Measurements from ENCODE around the gene HS6ST2. TPM values are rescaled to one million over a fixed set of nuclear protein-coding genes. Genes with fewer than 3 reads are reported as not detected.

HS6ST2 gene
- total RNA-seq, 2 donors from 2014 or later = 0.08 to 0.19 TPM

- Mint-ChIP-seq H3K27me3 (peaks cover 7% of the 10 kb centered on the region), H3K27ac (no peak overlapping the region)
- ATAC-seq (replicated peaks) = no peak
Measured at GRCh38 chrX:132704769-132705168, 253.7 kb downstream of the HS6ST2 start.

DNA sequence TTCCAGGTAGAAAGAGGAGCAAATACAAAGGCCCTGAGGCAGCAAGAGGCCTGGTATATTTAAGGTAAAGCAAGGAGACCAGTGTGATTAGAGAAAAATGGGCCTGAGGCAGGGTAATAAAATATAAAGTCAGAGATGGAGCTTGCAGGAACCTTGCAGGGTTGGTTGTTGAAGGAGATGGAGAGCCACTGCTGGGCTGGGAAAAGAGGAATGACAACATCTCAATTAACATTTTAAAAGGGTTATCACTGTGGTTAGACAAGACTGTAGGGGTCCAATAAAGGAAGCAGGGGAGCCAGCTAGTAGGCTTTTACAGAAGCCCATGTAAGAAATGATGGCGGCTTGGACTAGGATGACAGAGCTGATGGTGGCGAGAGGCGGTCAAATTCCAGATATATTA is 264.0 kb downstream of the HS6ST2 start:
- Mint-ChIP-seq H3K9me3 (no peaks in the 10 kb centered on the region), H3K27me3 (peaks cover 19% of the 10 kb centered on the region), H3K4me3 (no peak overlapping the region), H3K27ac (no peak overlapping the region), H3K4me1 (no peaks in the 10 kb centered on the region), H3K36me3 (ENCODE audit: low read depth) (no peaks in the 10 kb centered on the region)
- no peak for ATAC-seq (replicated peaks)

More at GRCh38 chrX:132704769-132705168, 253.7 kb downstream of the HS6ST2 start:
- H3K4me1 Mint-ChIP-seq = no peaks in the 10 kb centered on the region
- H3K9me3 Mint-ChIP-seq = no peaks in the 10 kb centered on the region
- H3K36me3 Mint-ChIP-seq (ENCODE audit: low read depth) = no peaks in the 10 kb centered on the region
- no peak overlapping the region for H3K4me3 Mint-ChIP-seq

DNA sequence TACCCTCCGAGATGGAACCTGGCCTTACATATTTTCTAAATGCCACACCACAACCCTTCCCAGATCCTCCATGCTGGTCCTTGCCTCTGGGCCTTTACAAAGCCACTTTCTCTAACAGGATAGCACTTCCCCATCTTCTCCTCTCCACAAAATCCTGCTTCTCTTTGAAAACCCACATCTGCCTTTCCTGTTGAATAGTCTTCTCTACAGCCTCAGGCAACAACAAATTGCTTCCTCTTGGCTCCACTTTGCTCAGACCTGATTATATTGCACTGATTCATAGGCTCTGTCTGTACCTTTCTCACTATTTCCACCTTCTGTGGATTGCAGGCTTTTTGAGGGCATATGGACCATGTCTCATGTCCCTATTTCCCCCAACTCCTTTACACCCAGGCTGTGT is 265.9 kb downstream of the HS6ST2 start:
- H3K27ac Mint-ChIP-seq = no peak overlapping the region
- H3K36me3 Mint-ChIP-seq (ENCODE audit: low read depth) = no peaks in the 10 kb centered on the region
- no peaks in the 10 kb centered on the region for H3K9me3 Mint-ChIP-seq
- no peak for ATAC-seq (replicated peaks)
- H3K4me1 Mint-ChIP-seq = no peaks in the 10 kb centered on the region
- no peak overlapping the region for H3K4me3 Mint-ChIP-seq
- peaks cover 15% of the 10 kb centered on the region for H3K27me3 Mint-ChIP-seq

DNA sequence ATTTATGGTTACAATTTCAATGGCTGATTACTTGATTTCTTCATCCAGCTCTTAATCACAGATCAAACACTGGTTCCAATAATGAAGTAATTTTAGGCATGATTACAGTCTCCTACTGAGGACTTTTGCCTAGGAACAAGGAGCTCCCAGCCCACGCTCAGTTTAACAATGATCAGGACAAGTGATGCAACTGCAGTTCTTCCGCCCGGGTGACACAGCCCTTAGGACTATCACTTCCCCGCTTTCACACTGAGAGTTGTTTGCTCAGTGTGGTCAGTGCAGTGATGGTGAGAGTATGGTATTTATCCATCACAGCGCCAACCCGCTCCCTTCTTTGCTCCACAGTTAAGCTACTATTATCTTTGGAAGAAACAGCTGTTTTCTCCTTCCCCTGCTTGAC is 266.4 kb downstream of the HS6ST2 start:
- ATAC-seq (replicated peaks) = no peak
- no peaks in the 10 kb centered on the region for H3K9me3 Mint-ChIP-seq
- no peaks in the 10 kb centered on the region for H3K36me3 Mint-ChIP-seq (ENCODE audit: low read depth)
- H3K27me3 Mint-ChIP-seq = peaks cover 14% of the 10 kb centered on the region
- H3K4me3 Mint-ChIP-seq = no peak overlapping the region
- no peaks in the 10 kb centered on the region for H3K4me1 Mint-ChIP-seq
- H3K27ac Mint-ChIP-seq = no peak overlapping the region

- H3K27ac Mint-ChIP-seq = no peak overlapping the region
- peaks cover 12% of the 10 kb centered on the region for H3K27me3 Mint-ChIP-seq
- H3K4me1 Mint-ChIP-seq = no peaks in the 10 kb centered on the region
- ATAC-seq (replicated peaks) = no peak
- no peaks in the 10 kb centered on the region for H3K36me3 Mint-ChIP-seq (ENCODE audit: low read depth)
- H3K4me3 Mint-ChIP-seq = no peak overlapping the region
- no peaks in the 10 kb centered on the region for H3K9me3 Mint-ChIP-seq
Measured at GRCh38 chrX:132689612-132690563, 268.5 kb downstream of the HS6ST2 start.

- Mint-ChIP-seq H3K4me3 (no peak overlapping the region), H3K9me3 (peaks cover 2% of the 10 kb centered on the region), H3K4me1 (no peaks in the 10 kb centered on the region), H3K27me3 (no peaks in the 10 kb centered on the region), H3K36me3 (ENCODE audit: low read depth) (no peaks in the 10 kb centered on the region), H3K27ac (no peak overlapping the region)
- ATAC-seq (replicated peaks) = no peak
Measured at GRCh38 chrX:132685276-132685675, 273.2 kb downstream of the HS6ST2 start.

DNA sequence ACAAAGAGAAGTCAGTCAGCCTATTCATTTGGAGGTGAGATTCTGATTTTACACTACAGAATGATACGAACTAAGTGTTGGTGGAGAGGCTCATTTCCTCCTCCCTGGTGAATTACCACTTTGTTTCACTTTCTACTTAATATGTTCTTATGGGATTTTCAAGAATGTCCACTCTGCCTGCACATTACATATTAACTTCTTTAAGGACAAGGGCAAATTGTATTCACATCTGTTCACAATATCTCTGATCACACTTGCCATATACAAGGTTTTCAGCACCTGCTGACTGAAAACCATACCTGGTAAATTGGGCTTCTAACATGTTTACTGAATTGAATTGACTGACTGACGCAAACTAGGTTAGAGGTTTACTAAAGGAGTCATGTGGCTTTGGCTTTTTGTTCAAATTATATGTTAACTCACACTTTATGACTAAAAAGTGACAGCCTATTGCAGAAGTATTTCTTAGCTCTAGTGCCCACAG is 281.2 kb downstream of the HS6ST2 start:
- peak; percentile 79 for ATAC-seq (replicated peaks)
- peaks cover 6% of the 10 kb centered on the region for H3K4me1 Mint-ChIP-seq
- H3K36me3 Mint-ChIP-seq (ENCODE audit: low read depth) = no peaks in the 10 kb centered on the region
- peak overlapping the region; percentile 49 for H3K27ac Mint-ChIP-seq
- H3K9me3 Mint-ChIP-seq = peaks cover 7% of the 10 kb centered on the region
- no peaks in the 10 kb centered on the region for H3K27me3 Mint-ChIP-seq
- peak overlapping the region; percentile 31 for H3K4me3 Mint-ChIP-seq

DNA sequence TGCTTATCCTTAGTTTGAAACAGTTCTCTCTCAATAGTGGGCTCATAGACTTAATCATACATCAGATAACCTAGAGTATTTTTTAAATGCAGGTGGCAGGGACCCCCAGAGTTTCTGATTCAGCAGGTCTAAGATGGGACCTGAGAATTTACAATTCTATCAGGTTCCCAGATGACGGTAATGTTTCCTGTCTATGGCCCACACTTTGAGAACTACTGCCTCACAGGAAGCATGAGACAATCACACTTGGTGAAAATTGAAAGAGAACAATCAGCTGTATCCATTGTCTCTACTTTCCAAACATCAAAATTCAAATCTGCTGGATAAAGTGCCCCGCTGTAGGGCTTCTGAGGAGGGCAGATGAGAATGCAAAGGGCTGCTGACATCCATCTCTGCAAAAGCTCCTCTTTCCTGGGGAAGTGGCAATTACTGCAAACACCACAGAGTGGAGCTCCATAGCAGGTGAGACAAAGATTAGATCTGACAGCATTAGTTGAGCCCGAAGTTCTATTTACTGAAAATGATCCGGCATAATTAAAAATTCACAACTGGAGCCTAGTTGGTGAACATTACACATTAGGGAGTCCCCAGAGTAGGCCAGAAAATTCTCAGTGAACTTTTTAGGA is 281.8 kb downstream of the HS6ST2 start:
- no peak for ATAC-seq (replicated peaks)
- peak overlapping the region; percentile 31 for H3K4me3 Mint-ChIP-seq

GRCh38 chrX:132676102-132676501 is 282.3 kb downstream of the HS6ST2 start:
- no peak for ATAC-seq (replicated peaks)

More for the DNA sequence above, 281.8 kb downstream of the HS6ST2 start:
- no peaks in the 10 kb centered on the region for H3K36me3 Mint-ChIP-seq (ENCODE audit: low read depth)
- H3K27me3 Mint-ChIP-seq = no peaks in the 10 kb centered on the region
- peaks cover 6% of the 10 kb centered on the region for H3K4me1 Mint-ChIP-seq
- peaks cover 7% of the 10 kb centered on the region for H3K9me3 Mint-ChIP-seq
- no peak overlapping the region for H3K27ac Mint-ChIP-seq

GRCh38 chrX:132673331-132673730 is 285.1 kb downstream of the HS6ST2 start:
- H3K27ac Mint-ChIP-seq = no peak overlapping the region
- no peaks in the 10 kb centered on the region for H3K9me3 Mint-ChIP-seq
- H3K4me1 Mint-ChIP-seq = peaks cover 6% of the 10 kb centered on the region
- H3K27me3 Mint-ChIP-seq = no peaks in the 10 kb centered on the region
- no peak for ATAC-seq (replicated peaks)
- no peak overlapping the region for H3K4me3 Mint-ChIP-seq
- H3K36me3 Mint-ChIP-seq (ENCODE audit: low read depth) = no peaks in the 10 kb centered on the region

More at GRCh38 chrX:132676102-132676501, 282.3 kb downstream of the HS6ST2 start:
- peaks cover 7% of the 10 kb centered on the region for H3K9me3 Mint-ChIP-seq
- H3K4me1 Mint-ChIP-seq = peaks cover 6% of the 10 kb centered on the region
- H3K27ac Mint-ChIP-seq = no peak overlapping the region
- no peaks in the 10 kb centered on the region for H3K36me3 Mint-ChIP-seq (ENCODE audit: low read depth)
- no peak overlapping the region for H3K4me3 Mint-ChIP-seq
- H3K27me3 Mint-ChIP-seq = no peaks in the 10 kb centered on the region

GRCh38 chrX:132671229-132671641 is 287.2 kb downstream of the HS6ST2 start:
- peaks cover 3% of the 10 kb centered on the region for H3K27me3 Mint-ChIP-seq
- ATAC-seq (replicated peaks) = no peak
- no peaks in the 10 kb centered on the region for H3K4me1 Mint-ChIP-seq
- H3K4me3 Mint-ChIP-seq = no peak overlapping the region
- H3K9me3 Mint-ChIP-seq = no peaks in the 10 kb centered on the region
- H3K27ac Mint-ChIP-seq = no peak overlapping the region
- H3K36me3 Mint-ChIP-seq (ENCODE audit: low read depth) = no peaks in the 10 kb centered on the region

DNA sequence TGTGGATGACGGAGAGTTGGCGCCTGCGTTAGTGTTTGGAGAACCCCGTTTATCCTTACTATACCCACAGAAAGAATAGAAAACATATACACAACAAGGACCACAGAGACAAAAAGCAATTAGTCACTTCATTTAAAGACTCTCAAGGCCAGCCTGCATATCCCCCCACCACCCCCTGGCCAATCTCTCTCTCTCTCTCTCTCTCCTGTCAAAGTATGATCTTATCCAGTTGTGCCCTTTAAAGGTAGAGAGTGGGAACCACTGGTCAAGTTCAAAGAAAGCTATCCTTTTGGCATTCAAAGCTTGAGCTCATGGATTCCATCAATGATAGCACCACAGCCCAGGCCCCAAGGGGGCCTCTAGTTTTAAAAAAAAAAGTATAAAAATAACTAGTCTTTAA is 289.3 kb downstream of the HS6ST2 start:
- Mint-ChIP-seq H3K27ac (no peak overlapping the region), H3K4me3 (no peak overlapping the region), H3K9me3 (no peaks in the 10 kb centered on the region), H3K36me3 (ENCODE audit: low read depth) (no peaks in the 10 kb centered on the region), H3K27me3 (peaks cover 3% of the 10 kb centered on the region), H3K4me1 (no peaks in the 10 kb centered on the region)
- no peak for ATAC-seq (replicated peaks)

DNA sequence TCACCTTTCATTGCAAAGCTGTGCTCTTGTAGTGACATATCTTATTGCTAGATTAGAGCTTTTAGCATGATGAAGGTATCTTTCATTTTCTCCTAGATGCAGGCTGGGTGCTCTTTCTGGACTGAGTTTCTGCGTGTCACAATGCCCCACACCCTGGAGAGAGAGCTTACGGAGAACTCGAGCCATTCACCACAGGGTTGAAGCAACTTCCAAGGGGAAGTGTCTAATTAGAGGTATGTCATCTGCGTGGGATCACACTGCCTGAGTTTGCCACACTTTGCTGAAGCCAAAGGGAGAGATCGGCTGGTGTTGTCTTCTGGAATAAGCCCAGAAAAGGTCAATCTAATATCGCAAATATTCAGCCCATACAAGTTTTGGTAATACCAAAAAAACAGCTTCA is 290.3 kb downstream of the HS6ST2 start:
- H3K4me3 Mint-ChIP-seq = no peak overlapping the region
- ATAC-seq (replicated peaks) = no peak
- no peaks in the 10 kb centered on the region for H3K36me3 Mint-ChIP-seq (ENCODE audit: low read depth)
- no peaks in the 10 kb centered on the region for H3K4me1 Mint-ChIP-seq
- H3K9me3 Mint-ChIP-seq = no peaks in the 10 kb centered on the region
- H3K27ac Mint-ChIP-seq = no peak overlapping the region
- peaks cover 3% of the 10 kb centered on the region for H3K27me3 Mint-ChIP-seq

- Mint-ChIP-seq H3K9me3 (no peaks in the 10 kb centered on the region), H3K36me3 (ENCODE audit: low read depth) (no peaks in the 10 kb centered on the region), H3K4me3 (no peak overlapping the region), H3K27ac (no peak overlapping the region), H3K27me3 (peaks cover 6% of the 10 kb centered on the region), H3K4me1 (no peaks in the 10 kb centered on the region)
- ATAC-seq (replicated peaks) = no peak
Measured at GRCh38 chrX:132665676-132666075, 292.8 kb downstream of the HS6ST2 start.

- Mint-ChIP-seq H3K9me3 (no peaks in the 10 kb centered on the region), H3K4me1 (no peaks in the 10 kb centered on the region), H3K27ac (no peak overlapping the region), H3K36me3 (ENCODE audit: low read depth) (no peaks in the 10 kb centered on the region), H3K4me3 (no peak overlapping the region), H3K27me3 (peaks cover 6% of the 10 kb centered on the region)
- ATAC-seq (replicated peaks) = no peak
Measured at GRCh38 chrX:132664273-132664672, 294.2 kb downstream of the HS6ST2 start.

Measured in activated T-helper 17 cell treated with anti-CD3 and anti-CD28 coated beads, Interleukin-2, amount 50 U/mL, for 72 hours (primary cell).